GM21381 (cell line): Measurements from ENCODE around the gene DNASE1L2.

Source experiments
- ATAC-seq: cut with Tn5 transposase; IDR thresholded peaks from one replicate; pipeline ENCODE4 v1.9.1; 2021; ENCODE audit warnings: mild to moderate bottlenecking, moderate library complexity; ENCODE audit not compliant: unreplicated experiment

The DNASE1L2 gene, protein sequence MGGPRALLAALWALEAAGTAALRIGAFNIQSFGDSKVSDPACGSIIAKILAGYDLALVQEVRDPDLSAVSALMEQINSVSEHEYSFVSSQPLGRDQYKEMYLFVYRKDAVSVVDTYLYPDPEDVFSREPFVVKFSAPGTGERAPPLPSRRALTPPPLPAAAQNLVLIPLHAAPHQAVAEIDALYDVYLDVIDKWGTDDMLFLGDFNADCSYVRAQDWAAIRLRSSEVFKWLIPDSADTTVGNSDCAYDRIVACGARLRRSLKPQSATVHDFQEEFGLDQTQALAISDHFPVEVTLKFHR

DNA sequence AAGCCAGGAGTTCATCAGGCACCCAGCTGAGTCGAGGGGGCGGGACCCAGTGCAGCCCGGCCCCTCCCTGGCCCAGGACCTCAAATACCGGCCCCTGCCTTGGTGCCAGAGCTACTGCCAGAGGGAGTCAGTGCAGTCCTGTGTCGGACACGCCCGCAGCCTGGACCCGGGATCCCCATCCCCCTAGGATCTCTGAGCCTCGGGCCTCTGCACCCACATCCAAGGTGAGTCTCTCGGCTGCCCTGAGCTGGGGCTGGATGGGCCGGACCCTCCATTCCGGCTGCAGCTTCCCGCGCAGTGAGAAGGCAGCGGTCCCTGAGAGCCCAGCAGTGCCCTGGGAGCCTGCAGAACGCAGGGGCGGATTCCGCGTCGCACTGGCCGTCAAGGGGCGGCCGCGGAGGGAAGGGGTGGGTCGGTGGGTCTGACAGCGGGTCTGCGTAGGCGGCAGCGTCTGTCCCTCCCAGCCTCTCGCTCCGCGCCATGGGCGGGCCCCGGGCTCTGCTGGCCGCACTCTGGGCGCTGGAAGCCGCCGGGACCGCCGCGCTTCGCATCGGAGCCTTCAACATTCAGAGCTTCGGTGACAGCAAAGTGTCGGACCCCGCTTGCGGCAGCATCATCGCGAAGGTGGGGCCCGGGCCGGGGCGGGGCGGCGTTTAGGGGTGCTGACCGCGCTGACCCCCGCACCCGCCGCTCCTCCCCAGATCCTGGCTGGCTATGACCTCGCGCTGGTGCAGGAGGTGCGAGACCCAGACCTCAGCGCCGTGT lies at the start of gene DNASE1L2:
Gene DNASE1L2 (plus strand): TSS at position 108 of the 765 bp plus-strand sequence. CDS start 373 bp downstream, at position 481.
- no peak for ATAC-seq

DNA sequence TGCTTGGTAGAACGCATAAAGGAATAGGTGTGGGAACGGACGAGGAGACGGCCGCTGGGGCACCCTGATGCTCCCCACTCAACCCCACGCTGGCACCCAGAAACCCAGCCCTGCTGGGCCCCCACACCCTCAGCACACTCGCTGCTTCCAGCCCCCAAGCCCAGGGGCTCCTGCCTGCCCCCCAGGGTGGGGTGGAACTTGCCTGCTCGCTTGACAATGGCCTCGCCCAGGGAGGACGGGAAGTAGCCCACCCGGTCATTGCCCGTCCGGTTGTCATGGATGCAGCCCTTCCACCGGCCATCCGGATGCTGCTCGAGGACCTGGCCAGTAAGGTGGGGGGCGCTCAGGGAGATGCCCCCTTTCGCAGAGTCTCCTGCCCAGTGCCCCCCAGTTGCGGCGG lies 49.7 kb upstream of the DNASE1L2 start:
- no peak for ATAC-seq

DNA sequence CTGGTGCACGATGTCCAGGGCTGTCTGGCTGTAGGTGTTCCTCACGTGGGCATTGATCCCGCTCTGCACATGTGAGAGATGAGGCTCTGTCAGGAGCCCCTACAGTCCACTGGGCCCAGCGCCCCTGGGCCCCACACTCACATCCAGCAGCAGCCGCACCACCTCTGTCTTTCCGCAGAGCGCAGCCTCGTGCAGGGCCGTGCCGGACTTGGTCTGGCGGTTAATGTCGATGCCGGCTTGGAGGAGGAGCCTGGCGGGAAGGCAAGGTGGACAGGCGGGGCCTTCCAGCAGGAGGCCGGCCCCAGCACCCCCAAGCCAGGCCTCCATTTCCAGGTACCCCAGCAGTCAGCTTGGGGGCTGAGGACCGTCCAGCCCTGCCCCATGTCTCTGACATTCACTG lies 49.0 kb upstream of the DNASE1L2 start:
- no peak for ATAC-seq

DNA sequence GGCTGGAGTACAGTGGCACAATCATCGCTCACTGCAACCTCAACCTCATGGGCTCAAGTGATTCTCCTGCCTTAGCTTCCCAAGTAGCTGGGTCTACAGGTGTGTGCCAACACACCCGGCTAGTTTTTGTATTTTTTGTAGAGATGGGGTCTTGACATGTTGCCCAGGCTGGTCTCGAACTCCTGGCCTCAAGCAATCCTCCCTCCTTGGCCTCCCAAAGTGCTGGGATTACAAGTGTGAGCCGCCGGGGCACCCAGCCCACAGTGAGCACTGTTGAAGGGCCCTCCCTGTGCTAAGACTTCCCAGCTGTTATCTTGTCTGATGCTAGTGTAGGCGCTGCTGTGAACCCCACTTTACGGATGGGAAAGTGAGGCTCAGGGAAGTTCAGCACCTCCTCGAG lies 47.8 kb upstream of the DNASE1L2 start:
- no peak for ATAC-seq

DNA sequence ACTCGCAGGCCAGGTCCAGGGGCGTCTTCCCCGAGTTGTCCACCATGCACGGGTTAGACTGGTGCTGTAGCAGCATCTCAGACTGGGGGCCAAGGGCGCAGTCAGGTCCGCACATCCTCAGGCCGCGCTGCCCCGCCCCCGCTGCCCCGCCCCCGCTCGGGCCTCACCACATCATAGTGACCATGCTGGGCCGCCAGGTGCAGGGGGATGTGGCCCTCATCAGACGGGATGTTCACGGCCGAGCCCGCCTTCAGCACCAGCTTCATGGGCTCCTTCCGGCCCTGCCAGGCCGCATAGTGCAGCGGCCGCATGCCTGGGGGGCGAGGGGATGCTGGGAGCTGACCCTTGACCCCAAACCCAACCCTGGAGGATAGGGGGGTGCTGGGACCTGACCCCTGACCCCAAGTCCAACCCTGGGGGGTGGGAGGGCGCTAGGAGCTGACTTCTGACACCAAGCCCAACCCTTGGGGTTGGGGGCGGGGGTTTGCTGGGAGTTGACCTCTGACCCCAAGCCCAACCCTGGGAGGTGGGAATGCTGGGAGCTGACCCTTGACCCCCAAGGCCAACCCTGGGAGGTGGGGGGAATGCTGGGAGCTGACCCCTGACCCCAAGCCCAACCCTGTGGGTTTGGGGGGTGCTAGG lies 46.9 kb upstream of the DNASE1L2 start:
- ATAC-seq: no peak

DNA sequence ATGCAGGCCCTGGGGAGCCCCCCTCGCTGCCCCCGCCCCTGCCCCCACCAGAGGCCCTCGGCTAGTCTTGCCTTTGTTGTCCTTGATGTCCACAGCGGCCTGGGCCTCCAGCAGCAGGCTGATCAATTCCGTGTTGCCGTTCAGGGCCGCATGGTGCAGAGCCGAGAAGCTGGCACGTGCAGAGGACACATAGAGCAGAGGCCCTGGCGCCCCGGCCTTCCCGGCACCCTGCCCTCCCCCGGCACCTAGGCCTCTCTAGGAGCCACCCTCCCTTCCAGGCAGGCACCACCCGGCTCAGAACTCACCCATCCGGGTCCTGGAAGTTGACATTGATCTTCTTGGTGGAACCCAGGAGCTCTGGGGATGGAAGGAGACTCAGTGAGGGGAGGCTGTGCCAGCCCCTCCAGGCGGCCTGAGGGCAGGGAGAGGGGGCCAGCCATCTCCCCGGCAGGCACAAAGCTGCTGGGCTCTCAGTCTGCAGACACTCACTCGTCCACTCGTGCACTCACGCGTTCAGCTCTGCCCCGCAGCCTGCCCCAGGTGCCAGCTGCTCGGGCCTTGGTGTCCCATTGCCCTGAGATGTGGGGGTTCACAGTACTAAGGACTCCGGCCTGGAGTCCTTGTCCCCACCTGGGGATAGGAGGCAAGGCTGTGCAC lies 46.1 kb upstream of the DNASE1L2 start:
- ATAC-seq: no peak

DNA sequence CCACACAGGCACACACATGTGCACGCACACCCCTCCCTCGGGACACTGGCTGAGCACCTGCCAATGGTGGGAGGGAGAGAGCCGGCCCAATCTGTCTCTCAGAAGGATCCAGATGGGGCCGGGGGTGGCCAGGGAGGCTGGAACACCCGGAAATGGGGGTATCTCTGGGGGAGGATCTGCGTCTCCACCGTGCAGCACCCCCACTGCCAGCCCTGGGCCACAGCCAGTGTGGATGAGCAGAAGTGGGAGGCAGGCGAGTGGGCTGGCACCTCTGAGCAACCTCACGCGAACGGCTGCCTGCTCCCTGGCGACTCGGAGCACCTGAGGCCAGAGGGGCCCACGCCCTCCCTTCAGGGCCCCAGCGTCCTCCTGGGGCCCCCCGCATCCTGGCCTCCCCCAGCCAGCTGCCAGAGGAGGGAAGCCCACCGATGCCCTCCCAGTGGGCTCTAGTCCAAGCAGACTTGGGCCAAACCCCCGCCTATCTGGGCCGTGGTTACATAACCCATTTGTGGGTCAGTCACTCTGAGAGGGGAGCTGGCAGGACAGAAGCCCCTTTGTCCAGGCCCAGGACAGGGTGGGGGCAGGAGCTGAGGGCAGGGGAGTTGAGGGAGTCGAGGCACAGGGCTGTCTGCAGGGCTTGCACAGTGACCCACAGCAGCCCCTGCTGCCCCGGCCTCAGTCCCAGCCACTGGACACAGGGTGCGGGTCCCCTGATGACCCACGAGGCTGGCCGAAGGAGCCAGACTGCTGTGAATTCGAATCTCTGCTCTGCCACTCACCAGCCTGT lies 45.4 kb upstream of the DNASE1L2 start:
- ATAC-seq: no peak

DNA sequence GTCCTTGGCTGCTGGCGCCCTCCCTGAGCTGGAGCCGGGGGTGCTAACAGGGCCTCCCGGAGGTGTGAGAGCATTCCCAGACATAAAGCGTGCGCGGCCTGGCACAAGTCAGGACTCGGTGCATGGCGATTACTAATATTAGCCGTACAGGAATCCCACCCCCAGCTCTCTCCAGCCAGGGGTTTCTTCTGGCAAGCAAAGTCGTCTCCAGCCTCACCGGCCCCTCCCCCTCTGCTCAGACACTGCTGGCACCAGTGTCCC lies 44.9 kb upstream of the DNASE1L2 start:
- no peak for ATAC-seq

DNA sequence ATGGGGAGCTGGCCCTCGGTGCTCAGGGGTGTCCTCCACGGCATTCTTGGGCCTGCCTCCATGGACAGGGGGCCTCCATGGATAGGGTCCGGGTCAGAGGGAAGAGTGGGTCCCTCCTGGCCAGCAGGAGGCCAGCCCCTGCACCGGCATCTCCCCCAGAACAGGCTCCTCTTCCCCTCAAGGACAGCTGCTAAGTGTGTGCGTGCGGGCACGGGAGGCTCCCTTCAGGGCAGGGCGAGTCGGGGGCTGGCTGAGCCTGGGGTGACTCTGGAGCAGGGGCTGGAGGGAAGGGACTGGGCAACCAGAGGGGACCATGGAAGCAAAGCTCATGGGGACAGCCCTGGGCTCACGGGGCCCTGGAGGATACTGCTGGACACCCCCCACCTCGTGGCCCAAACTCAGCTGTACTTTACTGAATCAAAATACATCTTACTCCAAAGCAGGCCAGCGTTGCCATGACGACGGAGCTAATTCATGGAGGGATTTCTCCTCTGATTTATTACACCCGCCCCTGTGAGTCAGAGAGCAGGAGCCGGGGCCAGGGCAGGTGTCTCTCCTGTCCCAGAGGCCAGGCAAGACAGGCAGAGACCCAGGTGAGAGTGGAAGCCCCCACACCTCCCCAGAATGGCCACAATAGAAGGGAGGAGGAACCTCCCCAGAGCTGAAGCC lies 41.9 kb upstream of the DNASE1L2 start:
- ATAC-seq: no peak

DNA sequence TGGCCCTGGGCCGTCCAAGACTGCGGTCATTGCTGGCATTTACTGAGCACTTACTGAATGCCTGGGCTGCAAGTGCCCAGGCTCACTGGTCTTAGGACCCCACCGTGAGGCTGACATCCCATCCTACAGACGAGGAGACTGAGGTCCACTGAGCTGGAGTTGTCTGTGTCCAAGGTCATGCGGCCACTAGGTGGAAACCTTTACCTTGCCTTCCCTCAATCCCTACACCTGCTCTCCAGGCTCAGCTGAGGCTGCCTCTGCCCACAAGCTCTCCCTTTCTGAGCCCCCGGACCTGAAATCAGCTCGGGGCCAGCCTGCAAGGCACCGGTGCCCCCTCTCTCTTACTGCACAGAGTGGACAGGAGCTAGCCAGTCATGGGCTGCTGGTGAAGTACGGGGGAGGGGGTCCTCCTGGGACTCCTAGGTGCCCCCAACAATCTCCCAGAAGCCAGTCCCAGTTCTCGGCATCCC lies 41.4 kb upstream of the DNASE1L2 start:
- no peak for ATAC-seq

DNA sequence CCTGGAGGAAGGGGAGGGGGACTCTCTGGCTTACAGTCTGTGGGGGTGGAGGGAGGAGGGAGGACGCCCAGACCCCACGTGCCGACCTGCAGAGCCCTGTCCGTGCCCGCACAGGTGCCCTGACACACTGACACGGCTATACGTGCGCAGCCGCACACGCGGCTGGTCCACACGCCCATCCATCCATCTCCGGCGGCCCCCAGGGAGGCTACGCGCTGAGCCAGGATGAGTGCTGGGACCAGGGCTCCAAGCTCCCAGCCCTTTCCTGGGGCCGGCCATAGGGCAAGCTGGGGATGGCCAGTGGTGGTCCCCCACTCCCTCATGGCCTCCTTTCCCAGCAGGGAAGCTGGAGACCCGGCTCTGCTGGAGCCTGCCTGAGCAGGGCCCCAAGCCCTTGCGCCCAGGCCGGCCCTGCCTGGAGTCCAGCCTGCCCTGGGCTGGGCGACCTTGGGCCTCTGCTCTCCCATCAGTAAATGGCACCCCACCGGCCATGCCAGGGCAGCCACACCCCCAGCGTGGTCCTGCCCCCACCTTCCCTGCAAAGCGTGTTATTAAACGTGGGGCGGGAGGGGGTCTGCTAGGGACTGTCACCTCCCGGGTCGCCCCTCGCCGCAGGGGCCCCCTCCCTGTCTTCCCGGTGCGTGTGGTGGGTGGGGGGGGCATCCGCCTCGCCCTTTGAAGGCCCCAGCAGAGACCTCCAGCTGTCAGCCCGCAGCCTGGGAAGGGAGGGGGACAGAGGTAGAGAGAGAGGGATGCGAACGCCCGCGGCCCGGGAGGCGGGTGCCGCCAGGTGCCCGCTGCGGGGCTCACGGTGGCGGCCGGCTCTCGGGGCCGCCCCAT lies 40.7 kb upstream of the DNASE1L2 start:
- ATAC-seq: no peak

DNA sequence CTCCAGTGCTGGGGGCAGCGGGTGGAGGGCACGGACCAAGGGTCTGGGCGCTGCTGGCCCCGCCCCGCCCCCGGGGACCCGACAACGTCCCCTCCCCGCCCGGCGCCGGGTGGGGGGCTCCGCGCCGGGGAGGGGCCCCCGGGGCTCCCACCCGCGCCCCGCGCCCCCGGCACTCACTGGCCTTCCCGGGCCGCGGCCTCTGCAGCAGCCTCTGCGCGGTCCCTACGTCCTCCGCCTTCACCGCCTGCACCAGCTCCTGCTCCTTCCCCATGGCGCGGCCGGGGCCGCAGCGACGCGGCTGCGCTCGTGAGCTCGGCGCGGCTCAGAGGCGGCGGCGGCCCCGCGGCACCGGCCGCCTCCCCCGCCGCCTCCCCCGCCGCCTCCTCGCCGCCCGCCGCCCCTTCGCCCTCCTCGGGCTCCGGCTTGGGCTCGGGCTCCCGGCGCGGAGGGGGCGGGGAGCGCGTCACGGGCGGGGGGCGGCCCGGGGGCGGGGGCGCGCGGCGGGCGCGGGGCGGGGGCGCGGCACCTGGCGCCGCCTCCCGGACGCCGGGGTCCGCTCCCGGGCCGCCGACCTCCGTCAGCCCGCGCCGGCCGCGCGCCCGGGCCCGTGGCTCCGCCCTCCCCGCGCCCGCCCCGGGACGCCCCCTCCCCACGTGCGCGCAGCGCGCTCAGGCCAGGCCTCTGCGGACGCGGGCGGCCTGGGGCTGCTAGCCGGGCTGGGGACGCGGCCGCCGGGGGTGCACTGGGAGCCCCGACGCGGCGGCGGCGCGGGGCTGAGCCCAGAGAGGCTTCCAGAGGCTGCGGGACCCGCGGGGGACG lies 39.9 kb upstream of the DNASE1L2 start, which contains the start of gene CASKIN1:
Gene CASKIN1 (minus strand): TSS at position 444 of the 819 bp plus-strand sequence. CDS start 173 bp downstream, at position 271.
- no peak for ATAC-seq

DNA sequence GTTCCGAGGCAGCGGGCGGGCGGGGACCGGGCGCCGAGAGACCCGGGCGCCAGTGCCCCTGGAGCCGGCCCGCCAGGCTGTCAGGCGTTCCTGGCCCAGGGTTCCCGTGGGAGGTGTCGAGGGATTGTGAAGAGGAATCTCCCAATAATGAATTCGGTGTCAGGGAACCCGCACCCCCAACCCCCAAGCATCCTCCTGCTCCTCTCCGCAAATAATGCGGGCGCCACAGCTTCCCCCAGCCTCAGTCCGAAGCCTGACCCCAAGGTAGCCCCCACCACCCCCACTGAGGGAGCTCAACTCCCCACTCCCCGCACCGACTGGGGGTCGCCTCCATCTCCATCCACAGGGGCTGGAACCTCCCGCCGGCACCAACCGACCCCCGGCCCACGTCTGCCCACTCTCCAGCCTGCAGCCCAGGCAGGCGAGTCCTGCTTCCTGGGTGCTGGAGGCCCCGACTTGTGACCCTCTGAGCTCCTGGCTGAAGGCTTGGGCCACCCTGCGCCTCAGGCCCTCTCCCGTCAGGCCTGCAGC lies 39.2 kb upstream of the DNASE1L2 start:
- ATAC-seq: no peak

DNA sequence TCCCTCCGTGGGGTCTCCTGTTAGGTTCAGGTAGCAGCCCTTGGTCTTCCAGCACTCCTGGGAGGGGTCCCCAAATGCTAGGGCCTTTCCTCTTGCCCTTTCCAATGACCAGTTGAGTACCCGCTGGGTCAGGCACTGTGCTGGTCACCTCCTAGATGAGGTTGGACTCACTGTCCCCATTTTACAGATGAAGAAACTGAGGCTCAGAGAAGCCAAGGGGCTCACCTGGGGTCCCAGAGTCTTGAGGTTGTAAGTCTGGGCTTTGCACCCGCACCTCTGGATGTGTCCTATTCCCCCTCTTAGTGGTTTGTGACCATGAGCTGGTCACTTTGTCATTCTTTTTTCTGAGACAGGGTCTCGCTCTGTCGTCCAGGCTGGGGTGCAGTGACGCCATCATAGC lies 38.5 kb upstream of the DNASE1L2 start:
- ATAC-seq: no peak

DNA sequence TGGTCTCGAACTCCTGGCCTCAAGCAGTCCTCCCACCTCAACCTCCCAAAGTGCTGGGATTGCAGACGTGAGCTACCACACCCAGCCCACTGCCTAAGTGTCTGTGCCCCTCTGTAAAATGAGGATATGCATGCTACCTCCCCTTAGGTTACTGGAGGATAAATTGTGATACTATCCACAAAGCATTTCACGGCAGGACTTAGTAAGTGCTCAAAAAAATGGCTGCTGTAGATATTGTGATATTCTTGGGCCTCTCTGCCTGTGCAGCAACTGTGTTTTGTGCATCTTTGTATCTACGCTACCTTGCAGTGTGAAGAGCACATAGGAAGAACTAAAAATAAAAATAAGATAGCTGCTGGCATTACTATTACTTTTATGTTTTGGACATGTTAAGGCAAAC lies 38.0 kb upstream of the DNASE1L2 start:
- no peak for ATAC-seq

DNA sequence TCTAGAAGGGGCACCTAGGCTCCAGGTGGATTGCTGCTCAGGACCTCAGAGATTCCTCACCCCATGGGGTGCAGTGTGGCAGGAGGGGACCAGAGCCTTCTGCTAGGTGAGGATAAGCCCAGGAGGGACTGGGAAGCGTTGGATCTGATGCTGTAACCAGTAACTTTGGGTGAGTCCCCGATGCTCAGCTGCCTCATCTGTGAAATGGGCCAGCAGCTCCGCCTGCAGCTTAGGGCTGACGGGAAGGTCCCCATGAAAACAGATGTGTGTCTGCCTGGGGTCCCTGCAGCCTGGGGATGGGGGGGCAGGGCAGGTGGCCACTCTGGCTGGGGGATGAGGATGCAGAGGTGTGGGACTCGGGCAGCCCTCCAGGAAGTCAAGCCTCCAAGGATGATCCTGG lies 37.1 kb upstream of the DNASE1L2 start:
- ATAC-seq: no peak

DNA sequence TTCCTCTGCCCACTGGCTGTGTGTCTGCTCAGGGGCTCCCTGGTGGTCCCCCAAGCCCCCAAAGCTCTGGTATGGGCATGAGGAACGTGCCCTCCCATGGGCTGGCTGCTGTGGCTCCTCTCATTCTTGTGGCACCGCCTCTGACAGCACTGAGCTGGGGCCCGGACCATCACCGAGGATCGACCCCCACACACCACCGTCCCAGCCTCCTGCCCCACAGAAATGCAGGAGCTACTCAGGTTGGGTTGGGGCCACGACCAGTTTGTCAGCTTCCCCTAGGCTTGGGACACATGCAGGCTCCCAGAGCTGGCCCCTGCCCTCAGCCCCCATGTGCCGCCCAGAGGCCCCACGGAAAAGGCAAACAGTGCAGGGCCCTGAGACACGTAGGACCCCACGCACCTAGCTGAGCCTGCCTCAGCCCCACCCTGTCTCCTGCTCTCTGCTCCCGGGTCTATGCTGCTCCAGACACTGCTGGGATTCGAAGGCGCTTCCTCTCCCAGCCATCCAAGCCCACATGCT lies 36.6 kb upstream of the DNASE1L2 start:
- ATAC-seq: no peak

DNA sequence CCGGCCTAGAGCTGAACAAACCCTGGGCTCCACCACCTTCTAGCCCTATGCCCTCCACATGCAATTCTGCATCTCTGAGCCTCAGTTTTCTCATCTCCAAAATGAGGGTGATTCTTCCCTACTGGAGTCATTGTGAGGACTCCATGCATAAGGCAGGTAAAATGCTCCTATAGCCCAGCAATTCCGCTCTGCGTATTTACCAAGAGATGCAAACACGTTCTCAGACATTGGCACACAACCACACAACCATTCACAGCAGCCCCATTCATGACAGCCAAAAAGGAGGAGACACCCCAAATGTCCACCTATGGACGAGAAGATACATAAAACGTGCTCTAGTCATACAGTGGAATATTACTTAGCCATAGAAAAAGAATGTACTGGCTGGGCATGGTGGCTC lies 35.9 kb upstream of the DNASE1L2 start:
- ATAC-seq: no peak
